Osteocyte (in vitro differentiated cells): Measurements from ENCODE around the gene GPC6. TPM values are rescaled to one million over a fixed set of nuclear protein-coding genes. Genes with fewer than 3 reads are reported as not detected.

Experiments
- DNase-seq: peaks from one replicate; pipeline ENCODE4 v3.0.0; 2021; ENCODE audit warnings: mixed read lengths; ENCODE audit not compliant: unreplicated experiment; ENCODE audit errors: extremely low spot score
- H3K27ac Mint-ChIP-seq: one replicate; pipeline ENCODE4 v1.8.0; 2021; ENCODE audit warnings: mild to moderate bottlenecking, mixed read lengths; ENCODE audit not compliant: unreplicated experiment
- H3K27me3 Mint-ChIP-seq: one replicate; pipeline ENCODE4 v1.8.0; 2021; ENCODE audit warnings: mixed read lengths; ENCODE audit not compliant: unreplicated experiment
- H3K36me3 Mint-ChIP-seq: one replicate; pipeline ENCODE4 v1.8.0; 2021; ENCODE audit warnings: mixed read lengths; ENCODE audit not compliant: unreplicated experiment
- H3K4me1 Mint-ChIP-seq: one replicate; pipeline ENCODE4 v1.8.0; 2021; ENCODE audit warnings: mixed read lengths; ENCODE audit not compliant: unreplicated experiment
- H3K4me3 Mint-ChIP-seq: one replicate; pipeline ENCODE4 v1.8.0; 2021; ENCODE audit warnings: mild to moderate bottlenecking, moderate library complexity, mixed read lengths; ENCODE audit not compliant: unreplicated experiment
- H3K9me3 Mint-ChIP-seq: one replicate; pipeline ENCODE4 v1.8.0; 2021; ENCODE audit warnings: mixed read lengths; ENCODE audit not compliant: unreplicated experiment
- CTCF ChIP-seq: fragments of 200-600 bp; sonication (generic); IDR thresholded peaks from 2 replicates; pipeline ENCODE4 v1.5.0; 2021; ENCODE audit warnings: antibody characterized with exemption, mild to moderate bottlenecking, moderate library complexity
- total RNA-seq: library from RNA; stranded (reverse); gene quantifications from 2 replicates; pipeline ENCODE4 v1.2.1, GENCODE V29; 2021

Gene GPC6
- total RNA-seq, 1 donor from 2014 or later, result 125 TPM

GRCh38 chr13:94073007-94073744, 846.6 kb downstream of the GPC6 start:
- no peak for TF ChIP-seq CTCF
- Mint-ChIP-seq H3K4me1 (peaks cover 21% of the 10 kb centered on the region), H3K9me3 (peaks cover 26% of the 10 kb centered on the region), H3K4me3 (no peak overlapping the region), H3K36me3 (peaks cover 34% of the 10 kb centered on the region), H3K27me3 (no peaks in the 10 kb centered on the region), H3K27ac (peak overlapping the region; percentile 58)
- no peak for DNase-seq

GRCh38 chr13:94079876-94080275, 853.3 kb downstream of the GPC6 start:
- TF ChIP-seq CTCF, result no peak
- H3K36me3 Mint-ChIP-seq, result peaks cover 25% of the 10 kb centered on the region
- no peak for DNase-seq
- no peak overlapping the region for H3K4me3 Mint-ChIP-seq
- H3K27me3 Mint-ChIP-seq, result no peaks in the 10 kb centered on the region
- peaks cover 36% of the 10 kb centered on the region for H3K9me3 Mint-ChIP-seq
- peaks cover 32% of the 10 kb centered on the region for H3K4me1 Mint-ChIP-seq
- peak overlapping the region; percentile 80 for H3K27ac Mint-ChIP-seq

- H3K4me3 Mint-ChIP-seq, result no peak overlapping the region
- no peak for TF ChIP-seq CTCF
- peaks cover 24% of the 10 kb centered on the region for H3K36me3 Mint-ChIP-seq
- H3K4me1 Mint-ChIP-seq, result peaks cover 32% of the 10 kb centered on the region
- H3K27me3 Mint-ChIP-seq, result no peaks in the 10 kb centered on the region
- H3K27ac Mint-ChIP-seq, result peak overlapping the region; percentile 80
- H3K9me3 Mint-ChIP-seq, result peaks cover 33% of the 10 kb centered on the region
- DNase-seq, result no peak
Observed at GRCh38 chr13:94080527-94080926, 853.9 kb downstream of the GPC6 start.

GRCh38 chr13:94087100-94087499, 860.5 kb downstream of the GPC6 start:
- Mint-ChIP-seq H3K36me3 (peaks cover 9% of the 10 kb centered on the region), H3K27me3 (no peaks in the 10 kb centered on the region), H3K4me1 (peaks cover 34% of the 10 kb centered on the region), H3K9me3 (peaks cover 8% of the 10 kb centered on the region), H3K4me3 (no peak overlapping the region), H3K27ac (no peak overlapping the region)
- DNase-seq, result no peak
- no peak for TF ChIP-seq CTCF

GRCh38 chr13:94088742-94089141, 862.1 kb downstream of the GPC6 start:
- Mint-ChIP-seq H3K27ac (no peak overlapping the region), H3K27me3 (no peaks in the 10 kb centered on the region), H3K4me1 (peaks cover 32% of the 10 kb centered on the region), H3K9me3 (peaks cover 18% of the 10 kb centered on the region), H3K4me3 (no peak overlapping the region), H3K36me3 (peaks cover 15% of the 10 kb centered on the region)
- no peak for TF ChIP-seq CTCF
- DNase-seq, result no peak
